Measurements from ENCODE around the gene GH2.
"Not testable (repeated sequence)": the region's sequence is repeated elsewhere in the genome, so short reads cannot be mapped to it uniquely, and the experiment has no call there.

DNA sequence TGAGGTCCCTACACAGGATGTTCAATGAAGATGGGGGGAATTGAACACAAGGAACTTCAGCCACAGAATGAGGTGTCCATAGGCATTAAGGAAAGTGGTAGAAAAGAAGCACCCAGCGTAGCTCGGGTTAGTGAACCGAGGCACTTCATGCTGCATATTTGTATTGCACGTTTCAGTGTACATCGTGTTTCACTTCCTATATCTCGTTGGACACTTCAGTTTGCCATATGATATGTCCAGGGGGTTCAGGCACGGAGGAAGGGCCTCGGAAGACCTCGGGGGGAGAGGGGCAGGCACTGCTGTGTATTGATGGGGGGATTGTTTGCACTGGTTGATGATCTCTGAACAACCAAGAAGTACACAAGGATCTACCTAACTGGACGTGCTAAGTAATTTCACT is 34.0 kb upstream of the GH2 start:
- TF ChIP-seq, protein P1, sequence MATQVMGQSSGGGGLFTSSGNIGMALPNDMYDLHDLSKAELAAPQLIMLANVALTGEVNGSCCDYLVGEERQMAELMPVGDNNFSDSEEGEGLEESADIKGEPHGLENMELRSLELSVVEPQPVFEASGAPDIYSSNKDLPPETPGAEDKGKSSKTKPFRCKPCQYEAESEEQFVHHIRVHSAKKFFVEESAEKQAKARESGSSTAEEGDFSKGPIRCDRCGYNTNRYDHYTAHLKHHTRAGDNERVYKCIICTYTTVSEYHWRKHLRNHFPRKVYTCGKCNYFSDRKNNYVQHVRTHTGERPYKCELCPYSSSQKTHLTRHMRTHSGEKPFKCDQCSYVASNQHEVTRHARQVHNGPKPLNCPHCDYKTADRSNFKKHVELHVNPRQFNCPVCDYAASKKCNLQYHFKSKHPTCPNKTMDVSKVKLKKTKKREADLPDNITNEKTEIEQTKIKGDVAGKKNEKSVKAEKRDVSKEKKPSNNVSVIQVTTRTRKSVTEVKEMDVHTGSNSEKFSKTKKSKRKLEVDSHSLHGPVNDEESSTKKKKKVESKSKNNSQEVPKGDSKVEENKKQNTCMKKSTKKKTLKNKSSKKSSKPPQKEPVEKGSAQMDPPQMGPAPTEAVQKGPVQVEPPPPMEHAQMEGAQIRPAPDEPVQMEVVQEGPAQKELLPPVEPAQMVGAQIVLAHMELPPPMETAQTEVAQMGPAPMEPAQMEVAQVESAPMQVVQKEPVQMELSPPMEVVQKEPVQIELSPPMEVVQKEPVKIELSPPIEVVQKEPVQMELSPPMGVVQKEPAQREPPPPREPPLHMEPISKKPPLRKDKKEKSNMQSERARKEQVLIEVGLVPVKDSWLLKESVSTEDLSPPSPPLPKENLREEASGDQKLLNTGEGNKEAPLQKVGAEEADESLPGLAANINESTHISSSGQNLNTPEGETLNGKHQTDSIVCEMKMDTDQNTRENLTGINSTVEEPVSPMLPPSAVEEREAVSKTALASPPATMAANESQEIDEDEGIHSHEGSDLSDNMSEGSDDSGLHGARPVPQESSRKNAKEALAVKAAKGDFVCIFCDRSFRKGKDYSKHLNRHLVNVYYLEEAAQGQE (IDR thresholded peaks at IDR 0.05; ENCODE audit: borderline replicate concordance) = not testable (repeated sequence)
- TF ChIP-seq CTCF (IDR thresholded peaks at IDR 0.05; ENCODE audit: poor library complexity, severe bottlenecking); RAD21 (conservative IDR thresholded peaks at IDR 0.05); EP300 (conservative IDR thresholded peaks at IDR 0.05; ENCODE audit: poor library complexity, severe bottlenecking); EZH2 (IDR thresholded peaks at IDR 0.05; ENCODE audit: borderline replicate concordance, insufficient read depth, low read length, poor library complexity, severe bottlenecking); TAF1 (IDR thresholded peaks at IDR 0.05; ENCODE audit: low read depth); POLR2AphosphoS5 (IDR thresholded peaks at IDR 0.05); MXI1 (conservative IDR thresholded peaks at IDR 0.05; ENCODE audit: poor library complexity, severe bottlenecking): not testable (repeated sequence)

Data from neural cell (in vitro differentiated cells).